ENCODE results near the gene CELA1.

DNA sequence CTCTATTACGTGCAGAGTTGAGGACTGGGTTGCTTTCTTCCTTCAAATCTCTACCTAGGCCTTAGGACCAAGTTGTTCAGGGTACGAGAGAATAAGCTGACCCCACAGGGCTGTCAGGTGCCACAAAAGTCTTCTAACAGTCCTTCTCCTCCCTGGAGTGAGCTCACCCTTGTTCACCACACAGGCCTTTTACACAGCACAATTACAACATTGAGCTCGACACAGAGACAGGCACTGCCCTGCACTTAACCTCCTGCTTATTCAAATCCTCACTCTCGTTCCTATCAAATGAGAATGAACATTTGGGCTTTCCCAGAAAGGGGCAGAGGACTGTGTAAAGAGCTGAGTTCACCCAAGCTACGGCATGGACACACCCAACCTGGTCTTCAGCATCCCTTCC is 42.4 kb upstream of the CELA1 start:
- TF ChIP-seq YY1 (IDR thresholded peaks at IDR 0.05; ENCODE audit: insufficient read depth, insufficient read length) (no peak), SUZ12 (IDR thresholded peaks at IDR 0.05; ENCODE audit: extremely low read depth, insufficient read depth, insufficient read length) (no peak), ZNF274 (IDR thresholded peaks at IDR 0.05; ENCODE audit: low read depth, low read length) (no peak)

Measured in NT2/D1 (cell line).